HG03342 (cell line): Measurements from ENCODE around the gene TRERF1.

Experiments used
- ATAC-seq: cut with Tn5 transposase; IDR thresholded peaks from one replicate; pipeline ENCODE4 v1.9.1; 2021; ENCODE audit warnings: mild to moderate bottlenecking, moderate library complexity; ENCODE audit not compliant: unreplicated experiment

Gene TRERF1

GRCh38 chr6:42313941-42314570, 137.7 kb downstream of the TRERF1 start:
- ATAC-seq: no peak

GRCh38 chr6:42313038-42313437, 138.7 kb downstream of the TRERF1 start:
- no peak for ATAC-seq

GRCh38 chr6:42307141-42307470, 144.6 kb downstream of the TRERF1 start:
- ATAC-seq: no peak

- ATAC-seq: no peak
Measured at GRCh38 chr6:42306439-42307140, 145.1 kb downstream of the TRERF1 start.

GRCh38 chr6:42304053-42304712, 147.5 kb downstream of the TRERF1 start:
- ATAC-seq: no peak

- ATAC-seq: no peak
Measured at GRCh38 chr6:42302411-42302810, 149.3 kb downstream of the TRERF1 start.

GRCh38 chr6:42301986-42302385, 149.7 kb downstream of the TRERF1 start:
- no peak for ATAC-seq

GRCh38 chr6:42300701-42301100, 151.0 kb downstream of the TRERF1 start:
- no peak for ATAC-seq

- ATAC-seq: no peak
Measured at GRCh38 chr6:42300185-42300584, 151.5 kb downstream of the TRERF1 start.

GRCh38 chr6:42297661-42298060, 154.1 kb downstream of the TRERF1 start:
- no peak for ATAC-seq

- no peak for ATAC-seq
Measured at GRCh38 chr6:42296614-42297013, 155.1 kb downstream of the TRERF1 start.

GRCh38 chr6:42295677-42296076, 156.0 kb downstream of the TRERF1 start:
- ATAC-seq: no peak

GRCh38 chr6:42295181-42295580, 156.5 kb downstream of the TRERF1 start:
- ATAC-seq: no peak

- no peak for ATAC-seq
Measured at GRCh38 chr6:42294759-42295158, 157.0 kb downstream of the TRERF1 start.

- ATAC-seq: no peak
Measured at GRCh38 chr6:42293386-42293977, 158.2 kb downstream of the TRERF1 start.

- ATAC-seq: no peak
Measured at GRCh38 chr6:42292004-42292740, 159.6 kb downstream of the TRERF1 start.

- no peak for ATAC-seq
Measured at GRCh38 chr6:42287756-42288155, 164.0 kb downstream of the TRERF1 start.

- ATAC-seq: no peak
Measured at GRCh38 chr6:42281570-42281969, 170.2 kb downstream of the TRERF1 start.

GRCh38 chr6:42280966-42281533, 170.7 kb downstream of the TRERF1 start:
- no peak for ATAC-seq

GRCh38 chr6:42279966-42280629, 171.6 kb downstream of the TRERF1 start:
- no peak for ATAC-seq
